ENCODE data around the gene HIGD2A. TPM values are rescaled to one million over a fixed set of nuclear protein-coding genes. Genes with fewer than 3 reads are reported as not detected.

The HIGD2A gene
- total and polyA plus RNA-seq, 9 of the 15 experiments (the other 6 are each of a cell fraction or from before 2014, with no cell fraction given), result 94.7 to 264 (median 163) TPM

DNA sequence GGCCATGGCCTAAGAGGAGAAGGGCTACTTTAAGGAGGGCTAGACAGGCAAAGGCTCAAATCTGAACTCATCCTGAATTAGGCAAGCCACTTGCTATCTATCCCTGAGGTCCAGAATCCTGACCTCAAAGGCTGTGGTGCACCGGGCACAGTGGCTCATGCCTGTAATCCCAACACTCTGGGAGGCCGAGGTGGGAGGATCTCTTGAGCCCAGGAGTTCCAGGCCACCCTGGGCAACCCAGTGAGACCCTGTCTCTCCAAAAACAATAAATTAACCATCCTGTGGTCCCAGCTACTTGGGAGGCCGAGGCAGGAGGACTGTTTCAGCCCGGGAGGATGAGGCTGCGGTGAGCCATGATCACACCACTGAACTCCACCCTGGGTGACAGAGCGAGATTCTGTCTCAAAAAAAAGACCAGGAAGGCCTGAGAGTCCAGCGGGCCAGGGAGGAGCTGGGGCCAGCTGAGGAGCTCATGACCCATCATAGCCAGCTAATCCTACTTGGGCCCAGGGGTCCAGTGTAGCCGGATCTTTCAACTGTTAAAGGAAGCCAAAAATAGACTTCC, 4.1 kb upstream of the HIGD2A start:
- CTCF ChIA-PET (ENCODE audit: low intra/inter-chr PET ratio), result no interaction called here
- intact Hi-C loops (cut with micrococcal nuclease), result no loop called here

DNA sequence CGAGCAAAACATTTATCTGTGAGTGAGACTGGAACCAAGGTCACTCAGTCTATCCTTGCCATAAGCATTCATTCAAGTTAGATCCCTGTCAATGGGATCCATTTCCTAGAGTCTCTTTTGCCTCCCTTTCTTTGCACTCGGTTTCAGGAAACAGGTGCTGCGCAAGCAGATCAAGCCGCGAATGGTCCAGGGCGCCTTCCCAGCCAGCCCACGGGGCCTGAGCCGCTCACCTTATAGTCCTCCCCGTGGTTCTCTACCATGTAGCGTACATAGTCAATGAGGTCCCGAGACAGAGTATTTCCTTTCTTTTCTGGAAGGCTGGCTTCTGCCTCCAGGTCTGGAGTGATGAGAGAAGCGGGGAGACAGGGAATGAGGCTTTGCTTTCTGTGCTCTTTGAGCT, 3.6 kb upstream of the HIGD2A start:
- no peak for ATAC-seq
- no TSS peak for BruUV-seq (replicated peaks)
- no peaks in the 10 kb centered on the region; the same call in 1 of the 2 replicates for H4K20me1 ChIP-seq (replicated peaks; ENCODE audit: control insufficient read depth, insufficient read depth, low read length)
- intact Hi-C loops (cut with micrococcal nuclease), result no loop called here
- no peaks in the 10 kb centered on the region for H3K9me1 ChIP-seq (ENCODE audit: control insufficient read depth, insufficient read depth, low read length)
- no peak for FAIRE-seq
- POLR2A ChIA-PET, result interaction anchor here (0.6 to 2.2 kb wide), 4 partner anchors 9 to 176 kb away, joined by 3 to 12 read pairs (median 4); no protein-coding TSS in a partner anchor
- no peaks in the 10 kb centered on the region for H3K27me3 ChIP-seq (ENCODE audit: control insufficient read depth in 2 of 2, insufficient read depth in 2 of 2, low read length in 2 of 2)
- in situ Hi-C loops (cut with MboI), result no loop called here
- peaks cover 6 to 13% of the 10 kb centered on the region in 2 experiments; a peak in 4 of 5 replicates for H3K4me1 ChIP-seq (replicated peaks in 1 of 2; ENCODE audit: control insufficient read depth in 2 of 2, insufficient read depth in 2 of 2, low read length in 2 of 2)
- H3K36me3 ChIP-seq (ENCODE audit: control insufficient read depth, insufficient read depth, low read length), result peaks cover 74% of the 10 kb centered on the region
- no peak for DNase-seq (ENCODE audit: extremely low read depth in 1 of 4, low spot score in 3 of 4)
- 97% methylated on average over 12 of the region's 12 CpGs for WGBS (ENCODE audit: insufficient coverage, low coverage, missing lambda C conversion rate)
- H3K4me2 ChIP-seq (ENCODE audit: insufficient read depth, low read length), result no peak overlapping the region
- 0 out of 2 replicates have a peak, but pooled peaks have one; percentile 8 for TF ChIP-seq RBFOX2 (IDR thresholded peaks at IDR 0.05; ENCODE audit: low read depth, low read length)
- TF ChIP-seq JUND (IDR thresholded peaks at IDR 0.05; ENCODE audit: borderline replicate concordance, low read depth, low read length), result no peak
- TF ChIP-seq JUND (tag; IDR thresholded peaks at IDR 0.05; ENCODE audit: borderline replicate concordance, low read depth, low read length), result no peak
- H3K27ac ChIP-seq (ENCODE audit: extremely low read depth, low read depth, low read length), result no peak overlapping the region
- CTCF ChIA-PET (ENCODE audit: low intra/inter-chr PET ratio), result no interaction called here
- H2AFZ ChIP-seq (ENCODE audit: low read depth, low read length), result no peak overlapping the region
- H3K4me3 ChIP-seq, result no peak overlapping the region
- H3K79me2 ChIP-seq (ENCODE audit: control insufficient read depth, insufficient read depth, low read length), result peaks cover 47% of the 10 kb centered on the region
- no peaks in the 10 kb centered on the region for H3K9me3 ChIP-seq (replicated peaks; ENCODE audit: control insufficient read depth, insufficient read depth, low read depth, low read length)
- peak overlapping the region in 1 of 2 experiments; percentile 6; a peak in 1 of 4 replicates for H3K9ac ChIP-seq (ENCODE audit: insufficient read depth in 1 of 2, low read depth in 2 of 2, low read length in 2 of 2)

More for the DNA sequence above, 4.1 kb upstream of the HIGD2A start:
- no peak for ATAC-seq
- Histone ChIP-seq H3K4me3 (no peak overlapping the region), H3K9me3 (replicated peaks; ENCODE audit: control insufficient read depth, insufficient read depth, low read depth, low read length) (no peaks in the 10 kb centered on the region), H3K4me2 (ENCODE audit: insufficient read depth, low read length) (no peak overlapping the region), H3K27ac (ENCODE audit: extremely low read depth, low read depth, low read length) (no peak overlapping the region), H3K27me3 (ENCODE audit: control insufficient read depth in 2 of 2, insufficient read depth in 2 of 2, low read length in 2 of 2) (no peaks in the 10 kb centered on the region), H3K4me1 (replicated peaks in 1 of 2; ENCODE audit: control insufficient read depth in 2 of 2, insufficient read depth in 2 of 2, low read length in 2 of 2) (peaks cover 6 to 10% of the 10 kb centered on the region in 2 experiments; a peak in 3 of 5 replicates), H4K20me1 (replicated peaks; ENCODE audit: control insufficient read depth, insufficient read depth, low read length) (no peaks in the 10 kb centered on the region; the same call in 1 of the 2 replicates), H3K79me2 (ENCODE audit: control insufficient read depth, insufficient read depth, low read length) (peaks cover 42% of the 10 kb centered on the region), H3K9me1 (ENCODE audit: control insufficient read depth, insufficient read depth, low read length) (no peaks in the 10 kb centered on the region), H3K9ac (ENCODE audit: insufficient read depth in 1 of 2, low read depth in 2 of 2, low read length in 2 of 2) (no peak overlapping the region), H2AFZ (ENCODE audit: low read depth, low read length) (no peak overlapping the region), H3K36me3 (ENCODE audit: control insufficient read depth, insufficient read depth, low read length) (peaks cover 80% of the 10 kb centered on the region)
- no TSS peak for BruUV-seq (replicated peaks)
- in situ Hi-C loops (cut with MboI), result no loop called here
- no peak for DNase-seq (ENCODE audit: extremely low read depth in 1 of 4, low spot score in 3 of 4)
- POLR2A ChIA-PET, result interaction anchor here (0.7 to 2.2 kb wide), 2 partner anchors 8 to 174 kb away, joined by 3 to 12 read pairs; no protein-coding TSS in a partner anchor
- FAIRE-seq, result no peak
- TF ChIP-seq ZNF121 (CRISPR knock-in tag; conservative IDR thresholded peaks at IDR 0.05) (peak; percentile 33; the same call in 1 of the 2 replicates), SMC3 (conservative IDR thresholded peaks at IDR 0.05; ENCODE audit: insufficient read depth, low read depth, low read length) (no peak)
- 99% methylated on average over 8 of the region's 8 CpGs for WGBS (ENCODE audit: insufficient coverage, low coverage, missing lambda C conversion rate)
